GM21723 (cell line): ENCODE data around the gene XNDC1N.

Experiments used
- ATAC-seq: cut with Tn5 transposase; IDR thresholded peaks from one replicate; pipeline ENCODE4 v1.9.1; 2021; ENCODE audit warnings: mild to moderate bottlenecking, moderate library complexity; ENCODE audit not compliant: unreplicated experiment

The XNDC1N gene, protein sequence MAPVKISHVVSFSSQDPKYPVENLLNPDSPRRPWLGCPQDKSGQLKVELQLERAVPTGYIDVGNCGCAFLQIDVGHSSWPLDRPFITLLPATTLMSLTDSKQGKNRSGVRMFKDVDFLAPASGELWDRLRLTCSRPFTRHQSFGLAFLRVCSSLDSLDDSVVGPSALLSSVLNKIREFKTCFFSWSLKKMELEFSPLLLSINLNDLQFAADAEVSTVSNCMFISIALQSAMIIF

DNA sequence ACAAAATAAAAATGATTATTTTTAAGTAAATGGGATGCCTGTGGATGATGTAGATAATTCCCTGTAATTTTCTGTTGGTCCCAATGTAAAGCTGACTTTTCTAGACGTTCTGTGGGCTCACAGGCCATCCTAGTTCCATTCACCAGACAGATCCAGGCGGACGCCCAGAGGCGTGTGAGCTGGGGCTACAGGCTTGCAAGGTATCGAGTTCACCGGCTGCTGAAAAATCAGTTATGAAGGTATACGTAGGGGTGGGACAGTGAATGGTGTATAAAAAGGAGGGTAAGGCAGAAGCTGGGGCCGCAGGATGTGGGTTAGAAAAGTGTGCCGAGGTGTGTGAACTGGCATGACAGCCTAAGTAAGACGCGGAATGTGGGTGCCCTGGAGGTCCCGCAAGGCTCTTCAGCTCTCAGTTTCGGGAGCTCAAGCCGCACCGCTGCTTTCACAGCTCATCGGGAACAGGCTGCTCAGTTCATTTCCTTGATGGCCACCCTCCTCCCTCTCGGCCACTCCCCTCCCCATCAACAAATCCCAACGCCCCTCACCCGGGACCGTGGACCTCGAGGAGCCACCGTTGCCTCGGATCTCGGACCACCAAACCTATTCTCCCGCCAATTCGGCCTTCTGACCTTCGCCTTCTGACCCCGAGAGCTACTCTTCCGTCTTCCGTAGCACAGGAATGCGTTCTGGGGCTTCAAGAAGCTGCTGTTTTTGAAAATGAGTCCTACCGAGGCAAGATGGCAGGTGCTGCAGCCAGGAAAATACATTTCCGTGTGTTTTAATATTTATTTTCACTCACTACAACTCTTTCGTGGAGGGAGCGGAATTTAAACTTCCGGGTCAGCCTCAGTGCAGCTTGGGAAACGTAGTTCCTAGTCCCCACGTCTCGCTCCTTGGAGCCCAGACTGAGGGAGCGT, at the start of gene XNDC1N:
Gene XNDC1N, minus strand, starts transcription at position 775 of the 917 bp plus-strand sequence. CDS start 5,241 bp downstream, outside the sequence.
- peak; percentile 80 for ATAC-seq

DNA sequence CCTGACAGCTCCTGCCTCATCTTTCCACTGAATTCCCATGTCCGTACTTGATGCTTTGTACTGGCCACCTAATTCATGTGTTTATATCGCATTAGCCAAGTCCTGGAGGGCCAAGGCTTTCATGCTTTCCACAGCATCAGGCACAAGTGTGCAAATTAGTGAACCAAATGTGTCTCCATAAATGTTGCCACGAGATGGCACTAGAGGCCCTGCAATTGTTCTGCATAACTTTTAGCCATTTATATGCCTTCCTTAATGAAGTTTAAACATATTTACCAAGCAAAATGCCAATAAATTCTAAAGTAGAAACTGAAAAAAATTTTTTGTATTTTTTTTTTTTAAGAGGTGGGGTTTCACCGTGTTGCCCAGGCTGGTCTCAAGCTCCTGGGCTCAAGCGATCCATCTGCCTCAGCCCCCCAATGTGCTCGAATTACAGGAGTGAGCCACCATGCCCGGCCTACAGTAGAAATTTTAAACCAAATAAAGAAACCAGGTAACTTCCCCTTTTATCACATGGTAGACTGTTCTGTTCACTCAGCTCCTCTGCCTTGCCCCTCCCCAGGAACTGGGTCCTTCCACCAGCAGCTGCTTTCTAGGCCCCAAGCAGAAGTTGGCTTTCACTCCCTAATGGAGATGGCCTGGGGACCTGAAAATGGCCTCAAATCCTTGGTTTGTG, 49.5 kb upstream of the XNDC1N start:
- no peak for ATAC-seq

DNA sequence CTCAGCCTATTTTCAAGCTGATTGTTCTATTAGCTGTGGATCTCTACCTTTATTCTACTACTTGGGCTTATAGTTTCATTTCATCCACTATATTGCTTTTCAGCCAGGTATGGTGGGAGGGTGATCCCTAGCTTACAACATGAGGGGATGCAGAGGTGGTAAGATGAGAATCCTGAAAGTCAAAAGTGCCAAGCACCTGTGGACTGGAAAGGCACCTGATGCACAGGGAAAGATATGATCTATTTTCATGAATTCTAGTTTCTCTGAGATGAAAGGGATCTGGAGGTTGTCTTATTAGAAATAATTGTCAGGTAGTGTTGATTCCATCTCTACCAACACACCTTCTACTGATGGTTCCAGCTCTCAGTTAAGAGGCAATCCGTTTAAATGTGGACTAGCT, 48.7 kb upstream of the XNDC1N start:
- no peak for ATAC-seq

DNA sequence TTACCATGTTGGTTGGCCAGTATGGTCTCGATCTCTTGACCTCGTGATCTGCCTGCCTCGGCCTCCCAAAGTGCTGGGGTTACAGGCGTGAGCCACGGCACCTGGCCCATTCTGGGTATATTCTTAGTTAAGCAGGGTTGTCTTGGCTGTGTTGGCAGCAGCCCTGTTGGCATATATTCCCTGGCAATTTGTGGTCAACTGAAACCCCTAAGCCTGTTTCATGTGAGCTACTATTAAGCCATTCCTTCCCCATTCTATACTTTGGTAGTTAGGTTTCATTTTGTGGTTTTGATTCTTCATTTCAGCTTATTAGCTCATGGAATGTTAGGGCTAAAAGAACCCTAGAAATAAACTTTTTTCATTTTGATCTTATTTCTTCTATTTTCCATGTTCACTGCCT, 48.2 kb upstream of the XNDC1N start:
- no peak for ATAC-seq

DNA sequence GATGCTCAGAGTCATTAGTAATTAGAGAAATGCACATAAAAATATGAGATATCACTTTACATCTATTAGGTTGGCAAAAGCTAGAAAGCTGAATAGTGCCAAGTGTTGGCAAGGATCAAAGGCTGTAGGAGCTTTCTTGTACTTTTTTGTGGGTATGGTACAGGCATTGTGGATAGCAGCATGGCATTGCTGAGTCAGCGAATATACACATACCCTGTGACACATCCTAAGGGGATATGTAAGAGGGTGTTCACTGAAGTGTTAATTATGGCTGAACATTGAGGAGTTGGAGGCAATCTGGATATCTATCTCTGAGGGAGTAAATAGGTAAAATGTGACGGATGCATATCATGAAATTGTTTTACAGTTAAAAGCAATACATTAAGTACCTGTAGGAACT, 43.3 kb upstream of the XNDC1N start:
- no peak for ATAC-seq

DNA sequence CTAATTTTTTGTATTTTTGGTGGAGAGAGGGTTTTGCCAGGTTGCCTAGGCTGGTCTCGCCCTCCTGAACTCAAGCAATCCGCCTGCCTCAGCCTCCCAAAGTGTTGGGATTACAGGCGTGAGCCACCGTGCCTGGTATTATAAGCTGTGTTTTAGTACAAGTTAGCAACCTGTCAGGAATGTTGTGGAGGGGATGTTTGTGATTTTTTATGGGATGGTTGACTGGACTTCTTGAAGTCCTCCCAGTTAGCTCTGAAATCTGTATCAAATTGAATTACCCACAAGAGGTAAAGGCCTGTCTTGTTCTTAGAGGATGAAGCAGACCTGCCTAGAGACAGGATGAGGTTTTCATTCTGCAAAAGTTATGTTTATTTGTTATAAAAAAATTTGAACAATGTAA, 36.2 kb upstream of the XNDC1N start:
- ATAC-seq, result no peak

DNA sequence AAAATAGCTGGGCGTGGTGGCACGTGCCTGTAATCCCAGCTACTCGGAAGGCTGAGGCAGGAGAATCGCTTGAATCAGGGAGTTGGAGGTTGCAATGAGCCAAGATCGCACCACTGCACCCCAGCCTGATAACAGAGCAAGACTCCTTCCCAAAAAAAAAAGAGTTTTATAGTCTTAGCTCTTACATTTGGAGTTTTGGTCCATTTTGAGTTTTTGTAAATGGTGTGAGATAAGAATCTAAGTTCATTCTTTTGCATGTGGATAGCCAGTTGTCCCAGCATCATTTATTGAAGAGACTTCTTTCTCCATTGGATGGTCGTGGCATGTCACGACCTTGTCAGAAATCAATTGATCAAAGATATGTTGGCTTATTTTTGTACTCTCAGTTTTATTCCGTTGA, 35.1 kb upstream of the XNDC1N start:
- no peak for ATAC-seq

DNA sequence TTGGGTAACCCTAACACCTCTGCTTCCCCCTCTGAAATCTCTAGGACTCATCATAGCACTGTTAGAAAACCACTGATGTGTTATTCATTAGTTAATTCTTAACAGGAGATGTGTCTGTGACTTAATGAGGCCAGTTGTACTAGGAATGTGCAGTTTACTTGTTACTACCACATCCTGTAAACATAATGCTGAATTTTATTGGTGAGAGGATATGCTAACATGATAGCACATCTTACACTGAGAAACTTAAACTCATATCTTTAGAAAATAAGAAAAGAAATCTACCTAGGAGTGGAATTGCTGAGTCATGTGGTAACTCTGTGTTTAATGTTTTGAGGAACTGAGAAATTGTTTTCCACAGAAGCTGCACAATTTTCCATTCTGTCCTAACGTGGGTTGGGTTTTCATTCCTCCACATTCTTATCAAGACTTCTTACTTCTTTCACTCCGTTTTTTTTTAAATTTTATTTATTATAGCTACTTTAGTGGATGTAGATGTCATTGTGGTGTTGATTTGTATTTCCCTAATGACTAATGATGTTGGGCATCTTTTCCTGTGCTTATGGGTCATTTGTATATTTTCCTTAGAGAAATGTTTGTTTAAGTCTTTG, 34.1 kb upstream of the XNDC1N start:
- peak; percentile 78 for ATAC-seq

DNA sequence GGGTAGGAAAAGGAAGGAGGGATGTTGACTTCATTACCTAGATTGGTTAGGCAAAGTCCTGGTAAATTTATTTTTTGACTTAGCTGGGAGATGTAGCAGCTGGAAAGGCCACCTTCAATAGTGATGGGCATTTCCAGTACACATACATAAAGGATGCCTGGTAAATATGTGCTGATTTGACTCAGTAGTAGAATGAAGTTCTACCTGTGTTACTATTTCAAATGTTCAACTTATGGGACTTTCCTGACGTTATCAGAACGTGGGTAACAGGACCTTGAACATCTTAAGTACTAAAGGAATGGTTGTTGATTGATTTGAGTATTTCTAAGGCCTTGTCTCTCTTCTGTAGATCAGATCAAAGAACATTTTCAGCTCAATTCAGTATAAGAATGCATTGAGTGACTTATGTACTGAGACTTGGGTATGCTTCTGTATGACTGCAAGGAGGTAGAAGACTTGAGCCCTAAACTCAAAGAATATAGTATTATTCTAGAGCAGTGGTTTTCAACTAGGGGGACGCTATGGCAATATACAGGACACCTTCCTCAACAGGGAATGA, 27.6 kb upstream of the XNDC1N start:
- ATAC-seq, result no peak

DNA sequence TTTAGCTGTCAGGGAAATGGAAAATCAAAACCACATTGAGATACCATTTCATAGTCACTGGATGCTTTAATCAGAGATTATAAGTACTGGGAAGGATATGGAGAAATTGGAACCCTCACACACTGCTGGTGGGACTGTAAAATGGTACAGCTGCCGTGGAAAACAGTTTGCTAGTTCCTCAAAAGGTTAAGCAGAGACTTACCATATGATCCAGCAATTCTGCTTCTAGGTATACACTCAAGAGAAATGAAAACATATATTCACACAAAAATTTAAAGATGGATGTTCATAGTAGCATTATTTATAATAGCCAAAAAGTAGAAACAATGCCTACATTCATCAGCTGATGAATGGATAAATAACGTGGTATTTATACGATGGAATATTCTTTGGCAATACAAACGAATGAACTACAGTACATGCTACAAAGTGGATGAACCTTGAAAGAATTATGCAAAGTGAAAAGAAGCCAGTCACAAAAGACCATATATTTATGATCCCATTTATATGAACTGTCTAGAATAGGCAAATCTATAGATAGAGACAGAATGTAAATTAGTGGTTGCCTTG, 23.4 kb upstream of the XNDC1N start:
- ATAC-seq, result no peak

DNA sequence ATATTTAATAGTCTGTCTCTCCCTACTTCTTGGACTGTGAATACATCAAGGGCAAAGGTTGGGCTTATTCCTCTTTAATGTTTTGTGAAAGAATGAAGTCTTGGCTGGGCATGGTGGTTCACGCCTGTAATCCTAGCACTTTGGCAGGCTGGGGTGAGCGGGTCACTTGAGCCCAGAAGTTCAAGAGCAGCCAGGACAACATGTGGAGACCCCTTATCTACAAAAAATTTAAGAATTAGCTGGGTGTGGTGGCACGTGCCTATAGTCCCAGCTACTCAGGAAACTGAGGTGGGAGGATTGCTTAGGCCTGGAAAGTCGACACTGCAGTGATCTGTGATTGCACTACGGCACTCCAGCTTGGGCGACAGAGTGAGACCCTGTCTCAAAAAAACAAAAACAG, 20.6 kb upstream of the XNDC1N start:
- no peak for ATAC-seq

DNA sequence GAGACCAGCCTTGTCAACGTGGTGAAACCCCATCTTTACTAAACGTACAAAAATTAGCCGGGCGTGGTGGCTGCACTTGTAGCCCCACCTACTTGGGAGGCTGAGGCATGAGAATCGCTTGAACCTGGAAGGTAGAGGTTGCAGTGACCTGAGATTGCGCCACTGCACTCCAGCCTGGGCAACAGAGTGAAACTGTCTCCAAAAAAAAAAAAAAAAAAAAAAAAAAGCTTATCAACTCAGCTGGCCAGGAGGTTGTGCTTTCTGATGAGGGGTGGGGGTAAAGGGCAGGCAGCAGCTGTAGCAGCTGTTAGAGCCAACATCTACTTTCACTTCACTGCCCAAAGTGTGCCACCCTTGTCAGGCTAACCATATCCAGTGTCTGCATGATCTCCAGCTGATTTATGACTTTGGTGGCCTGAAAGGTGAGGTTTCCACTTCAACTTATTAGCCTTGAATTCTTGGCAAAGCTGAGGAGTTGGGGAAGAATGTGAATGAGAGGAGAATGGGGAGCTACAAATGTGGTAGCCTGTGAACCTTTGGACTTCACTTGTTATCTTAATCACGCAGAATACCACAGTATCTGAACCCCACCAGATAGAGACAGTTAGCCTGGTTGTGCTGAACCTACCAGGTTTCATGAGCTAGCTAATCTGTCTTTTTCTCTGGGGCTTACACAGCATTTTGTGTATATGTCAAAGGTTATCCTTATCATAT, 20.1 kb upstream of the XNDC1N start:
- no peak for ATAC-seq

DNA sequence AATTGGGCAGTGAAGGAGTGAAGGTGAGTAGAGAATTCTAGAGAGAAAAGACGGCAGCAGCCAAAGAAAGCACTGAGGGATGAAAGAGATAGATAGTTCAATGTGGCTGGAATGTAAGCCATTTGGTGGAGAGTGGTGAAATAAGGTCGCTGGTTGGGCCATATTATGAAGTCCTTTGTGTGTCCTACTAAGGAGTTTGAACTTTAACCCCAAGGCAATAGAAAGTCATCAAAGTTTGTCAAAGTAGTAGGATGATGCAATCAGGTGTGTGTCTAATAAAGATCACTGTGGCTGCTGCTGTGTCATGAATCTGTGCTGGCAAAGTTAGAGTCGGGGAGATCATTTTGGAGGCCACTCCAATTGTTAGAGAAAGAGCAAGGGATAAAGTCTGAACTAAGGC, 19.1 kb upstream of the XNDC1N start:
- no peak for ATAC-seq

DNA sequence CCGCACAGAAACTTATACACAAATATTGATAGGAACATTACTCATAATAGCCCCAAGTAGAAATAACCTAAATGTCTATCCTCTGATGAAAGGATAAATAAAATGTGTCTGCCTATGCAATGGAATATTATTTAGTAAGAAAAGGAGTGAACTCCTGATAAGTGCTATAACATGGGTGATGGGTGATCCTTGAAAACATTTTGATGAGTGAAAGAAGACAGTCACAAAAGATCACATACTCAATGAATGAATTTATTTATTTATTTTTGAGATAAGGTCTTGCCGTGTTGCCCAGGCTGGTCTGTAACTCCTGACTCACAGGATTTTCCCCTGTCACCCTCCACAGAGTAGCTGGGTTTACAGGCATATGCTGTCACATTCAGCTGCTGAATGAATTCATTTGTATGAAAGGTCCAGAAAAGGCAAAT, 17.8 kb upstream of the XNDC1N start:
- ATAC-seq, result no peak

DNA sequence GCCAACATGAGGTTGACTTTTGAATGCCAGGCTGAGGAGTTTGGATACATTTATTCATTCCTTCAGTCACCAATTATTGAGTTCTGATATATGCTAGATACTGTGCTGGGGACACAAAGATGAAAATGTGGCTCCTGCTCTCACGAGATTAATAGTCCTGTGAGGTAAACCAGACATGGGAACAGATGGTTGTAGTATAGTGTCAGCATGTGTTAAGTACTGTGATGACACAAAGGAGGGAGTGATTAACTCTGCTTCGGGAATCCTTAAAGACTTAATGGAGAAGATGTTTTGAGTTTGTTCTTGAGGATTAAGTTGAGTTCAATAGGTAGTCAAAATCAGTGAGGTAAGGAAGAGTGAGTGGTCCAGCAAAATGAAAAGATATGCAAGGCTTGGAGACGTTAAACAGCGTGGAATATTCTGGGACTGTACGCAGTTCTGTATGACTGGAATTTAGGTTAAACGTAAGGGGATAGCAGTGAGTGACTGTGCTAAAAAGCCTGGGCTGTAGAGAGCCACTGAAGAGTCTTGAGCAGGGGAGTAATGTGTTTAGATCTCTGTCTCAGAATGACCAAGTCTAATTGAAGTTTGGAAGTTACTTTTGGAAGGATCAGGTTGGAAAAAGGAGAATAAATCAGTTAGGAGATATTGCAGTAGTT, 12.3 kb upstream of the XNDC1N start:
- ATAC-seq, result no peak

DNA sequence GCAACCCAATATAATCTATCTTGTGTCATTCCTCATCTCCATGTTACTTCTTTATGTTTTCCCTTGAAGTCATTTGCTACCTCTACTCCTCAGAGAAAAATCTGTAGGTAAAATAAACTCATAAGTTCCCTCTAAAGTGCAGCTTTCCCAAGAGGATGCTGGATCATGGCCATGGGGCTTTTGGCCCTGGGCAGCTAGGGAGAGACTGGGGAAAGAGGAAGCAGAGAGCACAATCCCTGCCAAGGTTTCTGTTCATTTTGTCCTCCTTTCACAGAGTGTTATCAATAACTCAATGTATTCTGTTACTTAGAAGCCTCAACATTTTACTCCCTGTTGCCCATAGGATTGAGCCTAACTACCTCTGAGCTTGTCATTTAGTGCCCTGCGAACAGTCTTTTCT, 9.4 kb upstream of the XNDC1N start:
- no peak for ATAC-seq

DNA sequence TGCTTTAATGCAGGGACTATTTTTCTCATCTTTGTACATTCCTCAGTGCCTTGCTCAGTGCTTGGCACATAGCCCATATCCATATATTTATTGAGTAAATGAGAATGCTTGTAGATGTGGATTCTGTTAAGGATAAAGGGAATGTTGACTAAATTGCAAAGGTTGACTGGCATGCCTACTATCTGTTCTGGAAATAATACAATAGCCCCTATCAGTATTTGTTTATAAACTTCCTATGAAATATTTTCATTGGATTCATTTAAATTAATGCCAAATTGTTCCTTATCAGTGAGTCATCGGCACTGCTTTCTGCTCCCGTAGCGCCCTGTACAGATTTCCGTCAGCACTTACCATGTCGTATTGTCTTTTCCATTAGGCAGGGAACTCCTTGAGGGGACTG, 8.4 kb upstream of the XNDC1N start:
- no peak for ATAC-seq

DNA sequence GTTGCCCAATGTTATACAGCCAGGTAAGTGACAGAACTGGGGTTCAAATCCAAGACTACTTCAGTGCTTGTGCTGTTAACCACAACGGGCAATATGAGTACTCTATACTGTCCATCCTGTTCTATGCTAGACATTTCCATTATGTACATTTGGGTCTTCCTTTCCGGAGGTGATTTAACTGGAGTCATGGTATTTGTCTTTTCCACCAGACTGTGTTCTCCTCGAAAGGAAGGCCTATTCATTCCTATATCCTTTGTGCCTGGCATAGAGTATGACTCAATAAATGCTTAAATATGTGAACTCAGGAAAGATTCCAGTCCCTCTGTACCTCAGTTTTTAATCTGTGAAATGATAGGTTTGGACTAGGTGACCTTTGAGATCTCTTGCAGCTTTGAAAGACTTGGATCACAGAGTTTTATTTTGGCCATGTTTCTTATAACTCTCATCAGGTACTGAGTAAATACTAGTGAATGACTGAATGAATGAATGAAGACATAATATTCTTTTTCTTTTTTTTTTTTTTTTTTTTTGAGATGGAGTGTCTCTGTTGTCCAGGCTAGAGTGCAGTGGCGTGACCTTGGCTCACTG, 7.0 kb upstream of the XNDC1N start:
- no peak for ATAC-seq

DNA sequence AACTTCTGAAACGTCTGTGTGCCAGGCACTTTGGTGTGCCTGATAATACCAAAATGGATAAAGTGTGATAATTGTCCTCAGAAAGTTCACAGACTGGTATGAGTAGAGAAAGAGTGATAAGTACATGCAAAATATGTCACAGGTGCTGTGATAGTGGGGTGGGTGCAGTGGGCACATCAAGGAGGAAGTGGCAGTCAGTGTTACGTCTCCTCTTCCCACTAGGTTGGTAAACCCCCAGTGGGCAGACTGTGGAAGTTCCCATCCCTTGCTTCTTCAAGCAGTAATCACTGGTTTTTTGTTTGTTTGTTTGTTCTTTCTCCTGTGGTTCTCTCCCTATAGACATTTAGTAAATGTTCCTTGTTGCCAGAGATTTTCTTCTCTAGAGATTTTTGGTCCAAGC, 5.8 kb upstream of the XNDC1N start:
- no peak for ATAC-seq
